NCI-H345 treated with DMSO at 0.1 percent for 48 hours (cell line): Measurements from ENCODE around the gene GNRH2.
"Not testable (repeated sequence)": the region's sequence is repeated elsewhere in the genome, so short reads cannot be mapped to it uniquely, and the experiment has no call there.

ENCODE experiments used
- DNase-seq: peaks from one replicate; lab custom pipeline; 2025; ENCODE audit not compliant: unreplicated experiment; lab: John Stamatoyannopoulos, UW

The GNRH2 gene

DNA sequence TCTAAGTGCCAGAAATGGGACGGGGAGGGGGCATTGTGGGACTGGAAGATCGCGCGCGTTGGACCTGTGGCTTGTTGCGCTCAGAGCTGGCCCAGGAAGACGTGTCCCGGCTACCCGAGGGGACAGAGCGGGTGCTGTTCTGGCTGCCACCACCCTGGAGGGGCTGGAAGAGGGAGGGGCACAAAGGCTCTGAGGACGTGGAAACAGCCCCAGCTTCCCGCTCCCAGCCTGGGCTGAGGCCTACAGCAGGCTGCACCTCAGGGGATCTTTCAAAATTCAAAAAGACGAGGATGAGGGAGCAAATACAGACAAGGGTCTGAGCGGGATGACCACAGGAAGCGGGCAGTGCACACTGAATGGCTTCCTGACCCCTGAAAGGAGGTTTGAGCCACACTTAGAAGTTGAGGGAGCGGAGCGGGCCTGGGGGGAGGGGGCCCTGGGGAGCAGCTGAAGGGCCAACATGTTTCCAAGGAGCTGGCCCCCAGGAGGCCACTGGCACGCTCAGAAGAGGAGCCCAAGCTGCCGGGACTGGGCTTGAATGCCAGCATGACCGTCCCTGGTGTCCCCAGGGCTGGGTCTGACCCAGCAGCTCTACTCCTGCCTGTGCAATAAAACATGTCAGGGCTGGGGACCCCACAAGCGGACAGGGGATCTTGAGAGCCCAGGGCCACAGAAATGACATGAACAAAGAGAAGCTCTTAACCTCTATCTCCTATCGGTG, 29.3 kb downstream of the GNRH2 start:
- no peak for DNase-seq

DNA sequence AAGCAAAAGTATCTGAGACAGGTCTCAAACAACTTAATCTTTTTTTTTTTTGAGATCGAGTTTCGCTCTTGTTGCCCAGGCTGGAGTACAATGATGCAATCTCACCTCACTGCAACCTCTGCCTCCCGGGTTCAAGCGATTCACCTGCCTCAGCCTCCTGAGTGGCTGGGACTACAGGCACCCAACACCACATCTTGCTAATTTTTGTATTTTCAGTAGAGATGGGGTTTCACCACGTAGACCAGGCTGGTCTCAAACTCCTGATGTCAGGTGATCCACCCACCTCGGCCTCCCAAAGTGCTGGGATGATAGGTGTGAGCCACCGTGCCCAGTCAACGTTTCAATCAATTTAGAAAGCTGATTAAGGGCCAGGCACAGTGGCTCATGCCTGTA, 29.8 kb downstream of the GNRH2 start:
- not testable (repeated sequence) for DNase-seq

DNA sequence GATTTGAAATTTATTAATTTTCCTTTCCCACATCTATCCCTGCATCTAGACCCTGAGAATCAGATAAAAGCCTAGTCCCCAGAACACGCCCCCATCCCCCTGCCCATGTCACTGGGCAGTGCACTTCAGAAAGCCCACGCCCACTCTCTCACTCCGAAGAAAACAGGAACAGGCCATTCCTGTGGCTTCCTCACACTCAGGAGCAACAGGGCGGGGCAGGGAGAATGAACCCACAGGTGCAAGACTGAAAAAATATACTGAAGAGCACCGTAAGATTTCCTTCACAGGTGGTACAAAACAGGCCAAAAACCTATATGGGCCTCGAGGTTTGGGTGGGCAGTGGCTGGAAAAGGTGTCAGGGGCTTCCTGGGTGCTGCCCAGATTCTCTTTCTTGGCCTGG, 31.4 kb downstream of the GNRH2 start:
- DNase-seq = no peak

DNA sequence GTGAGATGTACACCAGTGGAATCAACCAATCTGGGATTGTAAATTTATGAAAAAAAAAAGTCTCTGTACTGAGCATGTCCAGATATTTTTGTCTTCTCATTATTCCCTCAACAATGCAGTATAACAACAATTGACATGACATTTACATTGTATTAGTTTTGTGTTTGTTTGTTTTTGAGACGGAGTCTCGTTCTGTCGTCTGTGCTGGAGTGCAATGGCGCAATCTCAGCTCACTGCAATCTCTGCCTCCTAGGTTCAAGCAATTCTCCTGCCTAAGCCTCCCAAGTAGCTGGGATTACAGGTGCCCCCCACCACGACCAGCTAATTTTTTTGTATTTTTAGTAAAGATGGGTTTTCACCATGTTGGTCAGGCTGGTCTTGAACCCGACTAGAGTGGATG, 31.9 kb downstream of the GNRH2 start:
- not testable (repeated sequence) for DNase-seq

DNA sequence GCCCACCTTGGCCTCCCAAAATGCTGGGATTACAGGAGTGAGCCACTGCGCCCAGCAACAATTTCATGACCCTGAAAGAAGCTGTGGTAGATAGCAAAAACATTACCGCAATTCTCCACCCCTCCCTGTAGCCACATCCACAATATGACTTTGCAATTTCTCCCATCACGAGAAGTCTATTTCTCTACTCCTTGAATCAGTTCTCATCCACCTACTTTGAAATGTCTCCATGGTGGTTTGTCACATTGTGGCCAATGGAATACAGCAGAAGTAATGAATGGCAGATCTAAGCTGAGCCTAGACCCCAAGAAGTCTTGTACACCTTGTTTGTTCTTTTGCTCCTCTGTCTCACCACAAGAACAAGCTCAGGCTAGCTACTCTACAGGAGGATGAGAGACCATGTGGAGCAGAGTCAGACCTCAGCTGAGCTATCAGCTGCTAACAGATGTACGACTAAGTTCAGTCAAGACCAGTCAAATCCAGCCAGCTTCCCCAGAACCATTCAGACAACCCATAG, 34.3 kb downstream of the GNRH2 start:
- no peak for DNase-seq

DNA sequence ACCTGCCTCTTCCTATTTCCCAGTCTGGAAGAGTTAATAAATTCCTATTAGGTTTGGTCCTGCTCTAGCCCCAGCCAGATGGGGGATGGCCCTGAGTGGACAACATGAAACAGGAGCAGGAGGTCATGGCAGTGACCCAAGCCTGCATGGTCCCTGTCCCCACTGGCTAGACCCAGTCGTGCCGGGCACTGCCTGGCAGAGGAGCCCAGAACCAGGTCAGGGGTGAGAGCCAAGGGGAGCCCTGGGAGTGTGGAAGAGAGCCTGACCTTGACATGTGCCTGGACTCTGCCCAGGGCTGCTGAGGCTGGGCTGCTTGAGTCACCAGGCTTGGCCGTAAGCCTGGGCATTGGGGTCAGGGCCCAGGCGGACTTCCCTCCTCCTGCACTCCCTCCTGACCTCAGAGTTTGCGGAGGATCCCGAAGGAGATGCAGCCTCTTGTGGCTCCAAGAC, 37.5 kb downstream of the GNRH2 start:
- DNase-seq = no peak

DNA sequence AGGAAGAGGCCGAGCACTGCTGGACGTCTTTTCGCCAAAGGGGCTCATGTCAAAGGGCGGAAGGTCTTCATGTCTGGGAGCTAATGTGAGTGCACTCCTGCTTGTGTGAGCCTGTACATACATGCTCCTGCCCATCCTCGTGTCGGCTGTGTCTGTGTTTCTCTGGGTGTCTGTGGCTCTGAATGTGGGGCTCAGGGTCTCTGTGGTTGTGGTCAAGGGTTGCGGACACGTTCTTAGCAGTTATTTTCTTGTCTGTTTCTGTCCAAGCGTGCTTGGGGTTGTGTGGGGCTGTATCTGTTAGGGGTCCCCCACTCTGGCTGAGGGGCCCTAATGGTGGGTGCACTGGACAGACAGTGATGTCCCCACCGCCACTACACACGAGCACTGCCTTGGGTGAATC, 38.2 kb downstream of the GNRH2 start:
- DNase-seq = no peak

DNA sequence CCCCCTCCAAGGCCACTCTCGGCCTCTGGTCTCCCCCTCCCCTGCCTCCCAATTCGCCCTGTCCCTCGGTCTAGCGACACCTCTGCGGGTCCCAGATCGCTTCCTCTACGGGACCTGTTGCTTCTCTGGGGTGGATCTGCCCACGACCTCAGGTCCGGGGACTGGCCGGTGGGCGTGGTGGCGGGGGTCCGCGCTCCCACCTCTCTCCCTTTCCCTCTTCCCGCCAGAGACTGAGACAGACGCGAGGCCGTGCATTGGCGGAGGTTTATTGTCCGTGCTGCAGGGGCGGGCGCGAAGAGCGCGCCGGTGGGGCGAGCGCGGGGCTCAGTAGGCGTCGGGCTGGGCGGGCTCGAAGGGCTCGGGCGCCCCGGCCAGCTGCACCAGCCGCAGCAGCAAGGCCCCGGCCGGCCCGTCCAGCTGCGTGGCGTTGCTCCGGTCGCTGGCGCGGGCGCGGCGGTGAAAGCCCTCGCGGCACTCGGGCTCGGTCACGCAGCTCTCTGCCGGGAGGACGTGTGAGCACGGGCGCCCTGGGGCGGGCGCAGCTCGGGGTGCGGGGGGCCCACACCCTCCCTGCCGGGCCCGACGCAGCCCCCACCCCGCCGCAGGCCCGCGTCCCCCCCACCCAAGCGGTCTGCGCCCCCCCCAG, 39.0 kb downstream of the GNRH2 start:
- no peak for DNase-seq

DNA sequence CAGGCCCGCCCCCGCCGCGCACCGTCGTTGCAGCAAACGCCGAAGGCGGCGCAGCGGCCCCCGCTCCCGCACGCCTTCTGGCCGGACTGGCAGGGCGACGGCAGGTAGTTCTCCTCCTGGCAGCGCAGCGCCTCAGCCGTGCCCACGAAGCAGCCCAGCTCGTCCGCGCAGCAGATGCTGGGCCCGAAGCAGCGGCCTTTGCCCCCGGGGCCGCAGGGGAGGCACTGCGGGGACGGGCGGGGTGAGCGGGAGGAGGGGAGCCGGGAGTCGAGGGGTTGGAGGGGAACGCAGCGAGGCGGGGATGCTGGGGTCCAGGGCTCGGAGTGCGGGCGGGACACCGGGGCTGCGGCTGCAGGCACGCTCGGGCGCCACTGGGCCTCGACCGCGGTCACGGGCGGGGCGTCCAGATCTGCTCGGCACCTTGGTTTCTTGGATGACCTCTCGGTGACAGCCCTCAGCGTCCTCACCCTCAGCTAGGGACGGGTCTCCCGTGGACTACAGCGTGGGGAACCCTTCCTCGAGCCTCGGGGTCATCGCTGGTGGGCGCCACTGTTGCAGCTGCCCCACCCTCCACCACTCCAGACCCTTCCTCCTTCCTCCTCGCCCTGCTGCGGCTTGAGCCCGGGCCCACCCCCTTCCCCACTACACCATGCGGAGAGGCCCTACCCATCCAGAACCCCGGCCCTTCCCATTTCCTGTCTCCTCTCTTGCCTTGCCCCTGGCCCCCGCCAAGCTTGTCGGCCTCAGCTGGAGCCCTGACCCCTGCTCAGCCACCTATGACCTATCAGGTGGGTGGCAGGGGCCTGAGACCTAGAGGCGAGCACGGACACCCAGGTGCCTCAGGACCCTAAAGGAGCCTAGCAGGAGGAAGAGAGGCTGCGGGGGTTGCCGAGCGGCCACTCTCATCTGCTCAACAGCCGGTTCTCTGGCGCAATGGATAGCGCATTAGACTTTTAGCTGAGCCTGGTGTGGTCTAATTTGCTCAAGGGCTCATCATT, 39.8 kb downstream of the GNRH2 start:
- DNase-seq = no peak

DNA sequence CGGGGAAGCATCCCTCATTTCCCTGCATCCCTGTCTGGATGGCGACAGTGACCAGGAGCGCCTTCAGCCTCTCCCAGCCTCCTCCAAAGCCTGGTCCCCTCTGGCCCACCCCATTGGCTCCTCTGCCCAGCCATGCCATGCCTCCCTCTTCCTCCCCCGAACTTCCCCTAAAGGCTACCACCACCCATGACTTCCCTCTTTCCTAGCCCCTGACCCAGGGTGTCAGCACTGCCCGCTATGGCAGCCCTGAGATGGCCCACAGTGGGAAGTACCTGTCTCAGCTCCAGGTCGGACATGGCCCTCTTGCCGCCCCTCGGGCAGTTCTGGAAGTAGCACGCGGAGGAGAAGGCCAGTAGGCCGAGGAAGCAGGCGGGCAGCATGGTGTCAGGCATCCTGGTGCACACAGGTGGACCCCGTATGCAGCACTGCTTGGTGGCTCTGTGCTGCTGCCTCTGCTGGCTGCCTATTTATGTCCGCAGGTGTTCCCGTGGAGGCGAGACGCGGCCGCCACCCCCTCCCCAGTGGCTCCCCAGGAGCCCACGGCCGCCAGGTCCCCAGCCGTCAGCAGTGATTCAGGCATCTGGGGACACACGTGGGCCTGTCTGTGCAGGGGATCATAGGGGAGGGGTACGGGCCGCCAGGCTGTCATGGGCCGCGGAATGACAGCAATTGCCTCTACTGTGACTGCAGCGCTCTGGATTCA, 41.0 kb downstream of the GNRH2 start, which contains the start of gene AVP:
TSS of gene AVP (minus strand) at position 442 of the 703 bp plus-strand sequence. CDS start at position 392, 50 bp downstream.
- DNase-seq = no peak

DNA sequence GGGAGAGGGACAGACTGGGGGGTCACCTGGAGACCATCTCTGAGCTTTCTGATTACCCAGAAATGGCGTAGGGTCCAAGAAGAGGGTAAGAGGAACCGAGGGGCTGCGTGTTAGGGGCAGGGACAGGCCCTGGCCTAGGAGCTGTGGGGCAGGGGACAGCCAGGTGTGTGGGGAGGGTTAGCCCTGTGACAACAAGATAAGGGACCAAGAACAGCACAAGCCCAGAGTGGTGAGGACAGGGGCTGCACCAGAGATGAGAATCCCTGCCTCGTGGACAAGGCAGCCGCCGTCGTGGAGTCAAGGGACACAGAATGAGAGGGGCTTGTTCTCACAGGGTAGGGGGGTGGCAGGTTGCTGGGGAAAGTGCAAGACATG, 41.6 kb downstream of the GNRH2 start:
- no peak for DNase-seq

DNA sequence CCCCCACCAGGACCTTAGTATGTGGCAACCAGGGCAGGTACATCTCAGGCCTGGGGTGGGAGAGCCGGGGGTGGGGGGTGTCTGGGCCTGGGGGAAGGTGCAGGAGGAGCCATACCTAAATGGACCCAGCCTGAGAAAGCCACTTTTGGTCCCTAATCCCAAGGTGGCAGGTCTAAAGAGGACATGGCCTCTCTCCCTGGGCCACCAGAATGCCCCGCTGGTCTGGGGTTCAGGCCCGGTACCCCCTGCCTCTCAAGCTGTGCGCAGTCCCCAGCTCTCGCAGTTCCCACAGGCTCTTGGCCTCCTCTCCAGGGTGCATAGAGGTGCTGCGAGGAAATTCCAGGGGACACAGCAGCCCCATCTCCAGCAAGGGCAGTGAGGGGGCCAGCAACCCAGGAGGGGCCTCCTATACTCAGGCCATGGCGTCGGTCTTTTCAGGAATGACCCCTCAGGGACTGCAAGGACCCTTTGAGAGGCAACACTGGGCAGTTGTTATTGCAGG, 42.2 kb downstream of the GNRH2 start:
- no peak for DNase-seq

DNA sequence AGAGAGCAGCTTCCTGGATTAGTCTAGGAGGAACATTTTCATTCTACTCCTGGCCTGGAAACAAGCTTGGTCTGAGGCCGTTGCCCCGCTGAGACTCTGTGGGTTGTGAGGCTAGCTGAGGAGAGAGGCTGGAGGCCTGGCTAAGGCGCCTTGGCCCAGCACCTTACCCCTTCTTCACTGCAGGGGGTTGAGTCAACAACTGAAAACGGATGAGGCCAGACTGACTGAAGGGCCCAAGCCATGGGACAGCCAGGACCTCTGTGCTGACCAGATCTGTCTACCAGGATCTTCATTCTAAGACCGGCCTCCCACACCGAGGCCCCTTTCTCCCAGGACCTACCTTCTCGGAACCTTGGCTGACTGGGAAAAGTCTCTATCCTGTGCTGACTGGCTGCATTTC, 44.6 kb downstream of the GNRH2 start:
- DNase-seq = no peak

DNA sequence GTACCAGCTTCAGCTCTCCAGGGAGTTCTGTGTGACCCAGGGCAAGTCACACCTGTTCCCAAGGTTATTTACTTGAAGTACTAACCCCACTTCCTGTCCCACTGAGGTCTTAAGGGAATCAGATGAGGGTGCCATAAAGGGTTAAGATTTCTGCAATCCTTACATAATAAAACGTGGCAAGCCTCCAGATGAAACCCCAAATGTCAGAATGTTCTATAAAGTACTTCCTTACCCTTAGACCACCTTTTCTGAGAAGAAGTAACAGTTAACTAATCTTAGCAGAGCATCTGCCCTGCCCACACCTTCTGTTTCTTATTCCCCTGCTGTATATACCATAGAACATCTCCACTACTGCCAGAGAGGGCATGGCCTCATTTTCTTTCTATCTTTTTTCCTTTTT, 47.1 kb downstream of the GNRH2 start:
- no peak for DNase-seq

DNA sequence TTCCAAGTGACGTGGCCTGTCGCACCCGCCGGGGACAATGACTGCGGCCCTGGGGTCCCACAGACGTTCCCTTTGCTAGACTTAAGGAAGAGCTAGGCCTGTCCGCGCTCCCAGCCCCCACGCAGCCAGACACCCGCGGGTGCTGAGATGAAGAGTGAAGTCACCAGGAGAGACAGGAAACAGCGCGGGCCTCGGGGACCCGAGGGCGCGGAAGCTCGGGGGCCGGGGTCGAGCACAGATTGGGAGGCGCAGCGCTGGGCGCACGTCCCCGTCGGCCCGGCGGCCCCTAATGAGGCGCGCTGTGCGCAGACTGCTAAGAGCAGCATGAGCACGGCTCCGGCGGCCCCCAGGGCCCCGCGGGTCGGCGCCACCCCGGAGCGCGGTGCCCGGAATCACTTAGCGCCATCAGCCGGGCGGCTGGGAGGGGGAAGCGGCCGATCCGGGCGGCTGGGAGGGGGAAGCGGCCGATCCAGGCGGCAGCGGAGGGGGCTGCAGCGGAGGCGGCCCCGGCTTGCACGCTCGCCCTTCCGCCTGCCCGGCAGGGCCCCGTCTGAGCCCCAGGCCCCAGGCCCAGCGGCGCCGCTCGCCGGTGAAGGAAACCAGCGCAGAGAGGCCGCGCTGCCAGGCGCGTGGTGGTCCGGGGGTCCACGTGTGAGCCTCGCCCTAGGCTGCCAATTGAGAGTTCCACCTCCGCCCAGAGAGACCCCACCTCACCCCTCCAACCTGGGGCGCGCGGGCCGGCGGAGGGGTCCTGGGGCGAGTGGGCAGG, 49.4 kb downstream of the GNRH2 start:
- DNase-seq = no peak

DNA sequence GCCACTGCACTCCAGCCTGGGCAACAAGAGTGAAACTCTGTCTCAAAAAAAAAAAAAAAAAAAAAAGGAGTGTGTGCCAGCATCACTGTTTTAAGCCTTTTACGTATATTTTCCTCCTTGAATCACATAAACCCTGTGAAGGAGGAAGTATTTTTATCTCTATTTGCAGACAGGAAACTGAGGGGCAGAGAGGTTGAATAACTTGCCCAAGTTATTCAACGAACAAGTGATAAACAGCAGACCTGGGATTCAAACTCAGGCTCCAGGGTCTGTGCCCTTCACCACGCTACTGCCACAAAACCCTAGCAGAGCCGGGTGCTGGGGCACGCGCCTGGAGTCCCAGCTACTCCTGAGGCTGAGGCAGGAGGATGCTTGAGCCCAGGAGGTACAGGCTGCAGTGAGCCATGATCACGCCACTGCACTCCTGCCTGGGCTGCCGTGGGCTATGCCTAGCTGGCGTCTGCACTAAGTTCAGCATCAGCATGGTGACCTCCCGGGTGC, 50.5 kb downstream of the GNRH2 start:
- DNase-seq = no peak

DNA sequence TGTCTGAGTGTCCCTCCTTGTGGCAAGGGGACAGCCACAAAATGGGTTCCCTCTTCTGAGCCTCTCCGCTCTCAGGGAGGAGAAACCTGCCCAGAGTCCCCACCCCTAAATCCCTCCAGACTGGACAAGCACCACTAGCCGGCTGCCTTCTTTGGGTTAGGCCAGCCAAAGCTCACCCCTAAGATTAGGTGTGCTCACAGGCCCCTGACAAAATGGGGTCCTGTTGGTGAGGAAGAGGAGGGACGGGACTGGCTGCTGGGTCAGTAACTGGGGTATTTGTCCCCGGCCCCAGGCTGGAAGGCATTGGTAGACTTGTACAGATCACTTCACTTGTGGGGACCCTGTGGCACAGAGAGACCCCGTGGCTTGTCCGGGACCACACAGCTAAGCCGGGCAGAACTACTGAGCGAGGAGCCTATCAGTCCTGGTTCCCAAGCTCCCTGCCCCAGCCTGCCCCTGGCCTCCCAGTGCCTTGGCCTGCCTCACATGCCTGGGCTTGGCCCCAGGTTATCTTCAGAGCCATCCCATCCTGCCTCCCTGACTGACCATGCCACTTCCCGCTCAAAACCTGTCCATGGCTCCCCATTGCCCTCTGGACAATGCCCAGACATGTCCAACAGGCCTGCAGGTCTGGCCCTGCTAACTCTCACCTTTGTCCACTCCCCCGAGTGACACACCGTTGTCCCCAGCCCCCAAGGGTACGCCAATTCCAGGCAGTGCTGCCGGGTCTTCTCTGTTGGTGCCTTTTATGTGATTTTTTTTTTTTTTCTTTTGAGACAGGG, 51.6 kb downstream of the GNRH2 start:
- DNase-seq = no peak
